Germinal center (tissue), 1 donor: Measurements from ENCODE around the gene LRRN4CL.
A peak's percentile ranks its signal among the peaks of the same experiment; 100 is the strongest.

Experiments used
- DNase-seq: peaks from one replicate; pipeline ENCODE4 v3.0.0; 2012; ENCODE audit warnings: mixed read lengths, low spot score

Gene LRRN4CL

DNA sequence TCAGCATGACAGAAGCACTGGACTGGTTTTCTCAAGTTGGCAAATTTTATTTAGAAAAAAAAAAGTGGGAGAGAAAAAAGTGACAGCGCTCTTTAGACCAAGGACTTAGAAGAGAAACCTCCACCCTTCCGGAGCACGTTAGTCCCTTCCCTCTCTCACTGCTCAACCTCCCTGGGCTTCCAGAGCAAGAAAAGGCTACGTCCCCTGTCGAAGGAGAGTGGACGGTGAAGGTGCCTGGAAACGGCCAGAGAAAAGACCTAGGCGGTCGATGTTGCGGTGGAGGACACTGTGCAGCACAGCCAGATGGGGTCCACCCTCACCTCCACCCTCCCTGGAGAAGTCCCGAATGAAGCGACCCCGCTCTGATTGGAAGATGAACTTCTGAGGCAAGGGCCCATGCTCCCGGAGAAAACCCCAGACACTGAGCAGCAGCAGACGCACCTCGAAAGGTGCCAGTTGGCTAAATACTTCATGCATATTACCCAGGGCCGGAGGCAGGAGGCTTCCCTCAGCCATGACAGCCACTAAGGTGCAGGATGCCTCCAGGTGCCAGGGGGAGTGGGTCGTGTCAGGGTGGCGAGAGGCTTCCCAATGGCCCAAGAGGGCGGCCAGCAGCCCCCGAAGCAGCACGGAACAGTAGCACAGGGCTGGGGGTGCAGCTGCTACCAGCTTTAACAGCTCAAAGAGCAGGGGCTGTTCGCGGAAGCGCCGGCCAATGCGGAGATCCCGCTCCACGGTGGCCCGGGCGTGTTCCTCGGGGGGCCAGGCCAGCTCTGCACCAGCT is 42.3 kb downstream of the LRRN4CL start:
- no peak for DNase-seq

DNA sequence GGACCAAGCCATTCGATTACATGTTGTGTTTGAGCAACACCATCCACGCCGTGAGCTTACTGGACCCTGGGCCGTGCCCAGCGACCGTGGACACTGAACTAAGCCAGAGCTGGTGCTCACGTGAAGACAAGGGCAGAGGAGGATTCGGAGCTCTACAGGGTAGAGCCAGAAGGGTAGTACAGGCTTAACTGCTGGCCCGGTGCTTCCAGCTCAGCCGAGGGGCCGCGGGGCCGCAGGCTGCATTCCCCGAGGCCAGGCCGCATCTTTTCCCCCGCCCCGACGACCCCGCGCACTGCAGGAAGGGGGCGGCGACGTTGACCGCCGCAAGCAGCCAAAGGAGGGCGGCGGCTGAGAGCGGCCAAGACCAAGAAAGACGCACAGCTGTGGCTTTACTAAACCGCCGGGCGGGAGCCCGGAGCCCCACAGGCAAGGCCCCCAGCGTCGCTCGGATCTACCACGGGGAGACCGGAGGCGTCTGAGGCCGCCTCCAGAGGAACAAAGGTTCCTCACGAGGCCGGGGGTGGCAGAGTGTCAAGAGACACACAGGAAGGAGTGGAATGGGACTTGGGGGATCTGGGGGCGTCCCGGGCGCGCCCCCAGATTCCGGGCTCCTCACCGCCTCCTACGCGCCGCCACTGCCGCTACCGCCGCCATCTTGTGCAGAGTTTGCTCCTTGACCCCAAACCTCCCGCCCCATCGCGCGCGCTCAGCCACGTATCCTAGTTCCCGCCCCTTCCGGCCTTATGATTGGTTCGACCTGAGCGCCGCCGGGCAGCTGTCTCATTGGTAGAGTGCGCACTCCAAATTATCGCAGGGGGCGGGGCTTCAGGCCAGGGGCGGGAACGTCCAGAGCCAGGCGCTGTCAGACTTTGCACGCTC is 43.1 kb downstream of the LRRN4CL start, which contains the start of gene GANAB:
TSS of gene GANAB (minus strand) at position 668 of the 879 bp plus-strand sequence. CDS start at position 654, 14 bp downstream.
- peak; percentile 100 for DNase-seq

DNA sequence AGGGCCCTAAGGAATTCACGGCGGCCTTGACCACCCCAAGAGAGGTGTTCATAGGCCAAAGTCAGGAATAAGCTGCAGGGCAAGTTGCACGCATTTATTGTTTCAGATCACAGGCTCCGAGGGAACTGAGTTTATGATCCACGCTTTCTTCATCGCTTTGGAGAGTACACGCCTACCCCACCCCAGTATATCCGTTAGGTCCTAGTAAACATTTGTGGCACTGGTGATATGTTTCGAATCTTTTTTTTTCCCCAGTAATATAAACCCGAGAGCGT is 43.7 kb downstream of the LRRN4CL start:
- DNase-seq = no peak

DNA sequence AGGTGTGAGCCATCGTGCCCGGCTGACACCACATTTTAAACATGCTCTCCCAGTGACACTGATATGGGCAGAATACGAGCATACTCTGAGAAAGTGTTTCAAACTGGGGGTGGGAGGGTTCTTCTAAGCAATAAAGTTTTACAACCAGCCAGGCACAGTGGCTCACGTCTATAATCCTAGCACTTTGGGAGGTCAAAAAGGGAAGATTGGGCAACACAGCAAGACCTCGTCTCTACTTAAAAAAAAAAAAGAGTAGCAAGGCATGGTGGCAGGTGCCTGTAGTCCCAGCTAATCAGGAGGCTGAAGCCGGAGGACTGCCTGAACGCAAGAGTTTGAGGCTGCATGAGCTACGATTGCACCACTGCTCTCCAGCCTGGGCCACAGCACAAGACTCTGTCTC is 45.1 kb downstream of the LRRN4CL start:
- no peak for DNase-seq
